Measurements from ENCODE around the gene VWA5A. TPM values are rescaled to one million over a fixed set of nuclear protein-coding genes. Genes with fewer than 3 reads are reported as not detected.

The VWA5A gene
- total RNA-seq, 1 donor from 2014 or later = 4.6 TPM

DNA sequence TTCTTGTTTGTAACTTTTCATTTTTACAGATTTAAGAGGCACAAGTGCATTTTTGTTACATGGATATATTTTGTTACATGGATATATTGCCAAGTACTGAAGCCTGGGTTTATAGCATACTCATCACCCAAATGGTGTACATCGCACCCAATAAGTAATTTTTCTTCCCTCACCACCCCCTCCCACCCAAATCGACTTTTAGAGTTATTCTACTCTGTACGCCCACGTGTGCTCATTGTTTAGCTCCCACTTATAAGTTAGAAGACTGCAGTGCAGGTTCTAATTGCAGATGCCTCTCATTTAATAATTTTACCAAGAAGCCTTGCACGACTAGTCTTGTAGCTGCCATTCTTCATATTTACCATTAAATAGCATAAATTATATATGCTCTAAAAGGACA lies 20.5 kb upstream of the VWA5A start:
- H3K4me1 ChIP-seq = no peaks in the 10 kb centered on the region
- TF ChIP-seq, protein P1, sequence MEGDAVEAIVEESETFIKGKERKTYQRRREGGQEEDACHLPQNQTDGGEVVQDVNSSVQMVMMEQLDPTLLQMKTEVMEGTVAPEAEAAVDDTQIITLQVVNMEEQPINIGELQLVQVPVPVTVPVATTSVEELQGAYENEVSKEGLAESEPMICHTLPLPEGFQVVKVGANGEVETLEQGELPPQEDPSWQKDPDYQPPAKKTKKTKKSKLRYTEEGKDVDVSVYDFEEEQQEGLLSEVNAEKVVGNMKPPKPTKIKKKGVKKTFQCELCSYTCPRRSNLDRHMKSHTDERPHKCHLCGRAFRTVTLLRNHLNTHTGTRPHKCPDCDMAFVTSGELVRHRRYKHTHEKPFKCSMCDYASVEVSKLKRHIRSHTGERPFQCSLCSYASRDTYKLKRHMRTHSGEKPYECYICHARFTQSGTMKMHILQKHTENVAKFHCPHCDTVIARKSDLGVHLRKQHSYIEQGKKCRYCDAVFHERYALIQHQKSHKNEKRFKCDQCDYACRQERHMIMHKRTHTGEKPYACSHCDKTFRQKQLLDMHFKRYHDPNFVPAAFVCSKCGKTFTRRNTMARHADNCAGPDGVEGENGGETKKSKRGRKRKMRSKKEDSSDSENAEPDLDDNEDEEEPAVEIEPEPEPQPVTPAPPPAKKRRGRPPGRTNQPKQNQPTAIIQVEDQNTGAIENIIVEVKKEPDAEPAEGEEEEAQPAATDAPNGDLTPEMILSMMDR (IDR thresholded peaks at IDR 0.05; ENCODE audit: borderline replicate concordance) = no peak
- no peaks in the 10 kb centered on the region for H3K9me3 ChIP-seq (replicated peaks)
- no peak overlapping the region for H3K4me3 ChIP-seq
- intact Hi-C loops (cut with micrococcal nuclease) = no loop called here
- no peak overlapping the region for H3K27ac ChIP-seq (replicated peaks)
- H3K36me3 ChIP-seq = no peaks in the 10 kb centered on the region
- no peak for DNase-seq
- H3K27me3 ChIP-seq (ENCODE audit: low read depth) = peaks cover 17% of the 10 kb centered on the region

DNA sequence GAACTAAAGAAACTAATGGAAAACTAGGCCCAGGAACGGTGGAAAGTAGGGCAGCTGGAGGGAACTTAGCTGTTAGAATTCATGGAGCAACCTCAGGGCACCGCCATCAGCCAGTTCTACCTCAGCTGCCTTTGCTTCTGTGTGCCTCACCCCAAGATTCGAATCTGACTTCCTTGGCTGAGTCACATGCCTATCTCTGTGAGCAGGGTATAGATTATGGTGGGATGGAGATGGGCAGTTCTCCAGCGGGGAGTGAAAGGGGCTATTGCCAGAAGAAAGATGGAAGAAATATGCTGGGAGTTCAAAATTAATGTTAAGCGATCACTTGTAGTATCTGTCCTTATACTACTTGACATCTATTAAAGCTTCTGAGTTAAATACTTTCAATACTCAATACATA lies 18.9 kb upstream of the VWA5A start:
- no peaks in the 10 kb centered on the region for H3K36me3 ChIP-seq
- H3K4me3 ChIP-seq = no peak overlapping the region
- TF ChIP-seq, protein P1 (IDR thresholded peaks at IDR 0.05; ENCODE audit: borderline replicate concordance) = no peak
- intact Hi-C loops (cut with micrococcal nuclease) = no loop called here
- no peak overlapping the region for H3K27ac ChIP-seq (replicated peaks)
- H3K27me3 ChIP-seq (ENCODE audit: low read depth) = peaks cover 16% of the 10 kb centered on the region
- no peak for DNase-seq
- no peaks in the 10 kb centered on the region for H3K9me3 ChIP-seq (replicated peaks)
- no peaks in the 10 kb centered on the region for H3K4me1 ChIP-seq

DNA sequence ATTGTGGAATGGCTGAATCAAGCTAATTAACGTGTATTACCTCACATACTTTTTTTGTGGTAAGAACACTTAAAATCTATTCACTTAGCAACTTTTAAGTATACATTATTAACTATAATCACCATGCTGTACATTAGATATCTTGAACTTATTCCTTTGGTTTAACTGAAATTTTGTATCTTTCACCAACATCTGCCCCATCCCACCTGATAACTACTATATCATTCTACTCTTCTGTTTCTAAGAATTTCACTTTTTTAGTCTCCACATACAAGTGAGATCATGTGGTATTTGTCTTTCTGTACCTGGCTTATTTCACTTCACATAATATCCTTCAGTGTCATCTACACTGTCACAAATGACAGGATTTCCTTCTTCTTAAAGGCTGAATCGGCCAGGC lies 17.1 kb upstream of the VWA5A start:
- no peak overlapping the region for H3K4me3 ChIP-seq
- DNase-seq = no peak
- peaks cover 12% of the 10 kb centered on the region for H3K27me3 ChIP-seq (ENCODE audit: low read depth)
- no peak overlapping the region for H3K27ac ChIP-seq (replicated peaks)
- no peaks in the 10 kb centered on the region for H3K9me3 ChIP-seq (replicated peaks)
- no peaks in the 10 kb centered on the region for H3K4me1 ChIP-seq
- intact Hi-C loops (cut with micrococcal nuclease) = no loop called here
- TF ChIP-seq, protein P1 (IDR thresholded peaks at IDR 0.05; ENCODE audit: borderline replicate concordance) = no peak
- H3K36me3 ChIP-seq = no peaks in the 10 kb centered on the region

DNA sequence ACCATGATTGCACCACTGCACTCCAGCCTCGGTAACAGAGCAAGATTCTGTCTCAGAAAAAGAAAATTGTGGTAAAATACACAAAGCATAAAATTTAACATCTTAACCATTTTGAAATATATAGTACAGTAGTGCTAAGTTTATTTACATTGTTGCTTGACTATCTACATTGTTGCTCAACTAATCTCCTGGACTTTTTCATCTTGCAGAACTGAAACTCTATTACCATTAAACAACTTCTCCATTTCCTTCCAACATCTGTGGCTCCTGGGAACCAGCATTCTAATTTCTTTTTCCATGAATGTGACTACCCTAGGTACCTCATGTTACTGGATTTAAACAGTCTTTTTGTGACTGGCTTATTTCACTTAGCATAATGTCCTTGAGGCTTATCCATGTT lies 13.5 kb upstream of the VWA5A start:
- Histone ChIP-seq H3K36me3 (no peaks in the 10 kb centered on the region), H3K4me1 (no peaks in the 10 kb centered on the region), H3K9me3 (replicated peaks) (no peaks in the 10 kb centered on the region), H3K27ac (replicated peaks) (no peak overlapping the region), H3K27me3 (ENCODE audit: low read depth) (peaks cover 6% of the 10 kb centered on the region), H3K4me3 (no peak overlapping the region)
- TF ChIP-seq, protein P1 (IDR thresholded peaks at IDR 0.05; ENCODE audit: borderline replicate concordance) = no peak
- no peak for DNase-seq
- intact Hi-C loops (cut with micrococcal nuclease) = no loop called here

DNA sequence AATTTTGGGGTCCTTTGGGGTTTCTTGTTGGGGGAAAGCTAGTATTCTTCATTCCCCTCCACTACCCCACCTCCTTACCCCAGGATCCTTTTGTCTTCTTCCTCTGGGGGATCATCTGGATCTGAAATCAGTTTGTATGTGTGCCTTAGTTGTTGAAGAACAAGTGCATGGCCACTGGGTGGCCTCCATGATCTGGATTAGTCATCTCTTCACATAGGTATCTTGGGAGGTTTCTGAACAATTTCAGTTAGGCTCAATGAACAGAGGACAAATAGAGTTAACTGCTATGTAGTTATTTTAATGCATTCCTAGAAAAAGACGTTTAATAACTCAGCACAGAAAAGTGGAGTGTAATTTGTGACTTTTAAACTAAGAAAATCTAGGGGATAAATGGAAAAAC lies 7.1 kb upstream of the VWA5A start:
- no peaks in the 10 kb centered on the region for H3K4me1 ChIP-seq
- no peak for DNase-seq
- no peak overlapping the region for H3K27ac ChIP-seq (replicated peaks)
- H3K9me3 ChIP-seq (replicated peaks) = no peaks in the 10 kb centered on the region
- H3K4me3 ChIP-seq = no peak overlapping the region
- intact Hi-C loops (cut with micrococcal nuclease) = no loop called here
- TF ChIP-seq, protein P1 (IDR thresholded peaks at IDR 0.05; ENCODE audit: borderline replicate concordance) = no peak
- no peaks in the 10 kb centered on the region for H3K27me3 ChIP-seq (ENCODE audit: low read depth)
- no peaks in the 10 kb centered on the region for H3K36me3 ChIP-seq

DNA sequence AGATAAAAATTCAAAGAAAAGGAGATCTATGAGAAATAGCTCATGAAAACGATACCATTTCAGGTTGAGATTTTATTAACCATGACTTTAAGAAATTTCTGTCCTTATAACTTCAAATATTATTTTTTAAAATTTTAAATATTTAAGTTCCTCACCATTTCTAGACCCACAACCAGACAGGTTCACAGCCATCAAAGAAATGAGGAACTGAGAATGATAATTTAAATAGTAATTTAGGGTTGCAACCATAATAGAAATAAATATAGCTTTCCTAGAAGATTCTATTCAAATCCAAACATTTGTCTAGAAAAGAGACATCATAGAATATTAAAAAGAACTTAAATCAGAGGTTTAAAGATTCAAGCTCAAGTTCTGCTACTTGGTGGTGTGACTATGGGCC lies 5.9 kb upstream of the VWA5A start:
- H3K9me3 ChIP-seq (replicated peaks) = no peaks in the 10 kb centered on the region
- intact Hi-C loops (cut with micrococcal nuclease) = no loop called here
- no peaks in the 10 kb centered on the region for H3K27me3 ChIP-seq (ENCODE audit: low read depth)
- no peak overlapping the region for H3K4me3 ChIP-seq
- DNase-seq = no peak
- TF ChIP-seq, protein P1 (IDR thresholded peaks at IDR 0.05; ENCODE audit: borderline replicate concordance) = no peak
- no peaks in the 10 kb centered on the region for H3K4me1 ChIP-seq
- H3K27ac ChIP-seq (replicated peaks) = no peak overlapping the region
- H3K36me3 ChIP-seq = no peaks in the 10 kb centered on the region

All from left ventricle myocardium inferior (tissue), 1 donor.